OCI-LY7 (cell line): ENCODE results near the gene NOXRED1. TPM values are rescaled to one million over a fixed set of nuclear protein-coding genes. Genes with fewer than 3 reads are reported as not detected.

Experiments
- BruUV-seq: library from RNA; stranded (reverse); fragments of 400-500 nt; replicated peaks from 2 replicates; lab custom pipeline; 2021; lab: Mats Ljungman, UMichigan
- CTCF ChIA-PET: fragments of 300-600 bp; sonication (Branson Sonifier 250); formaldehyde crosslinking; loops from one replicate; lab custom pipeline; 2022; ENCODE audit warnings: antibody characterized with exemption; ENCODE audit not compliant: unreplicated experiment; lab: Charles Lee
- POLR2A ChIA-PET: fragments of 300-600 bp; sonication (Branson Sonifier 250); formaldehyde crosslinking; loops from one replicate; lab custom pipeline; 2022; ENCODE audit warnings: antibody characterized with exemption; lab: Charles Lee
- DNase-seq: peaks from one replicate; pipeline ENCODE4 v3.0.0-alpha.2; 2015; ENCODE audit warnings: low spot score
- H2AFZ ChIP-seq: fragments of 200-600 bp; sonication (generic), shearing (Covaris generic); 2 replicates; pipeline ENCODE4 v1.6.1; 2014; ENCODE audit warnings: mild to moderate bottlenecking, antibody characterized with exemption, low read length, moderate library complexity
- H3K27ac ChIP-seq: fragments of 200-600 bp; sonication (generic); 2 replicates; pipeline ENCODE4 v1.5.1; 2014; ENCODE audit warnings: mixed run types, low read depth, mild to moderate bottlenecking, moderate library complexity, low read length, inconsistent platforms; ENCODE audit not compliant: poor library complexity, severe bottlenecking
- H3K36me3 ChIP-seq: fragments of 200-600 bp; sonication (generic); 2 replicates; pipeline ENCODE4 v1.6.1; 2014; ENCODE audit warnings: mild to moderate bottlenecking, antibody characterized with exemption, low read length, moderate library complexity, mixed read lengths; ENCODE audit not compliant: insufficient read depth
- H3K4me1 ChIP-seq: fragments of 200-600 bp; sonication (generic); 2 replicates; pipeline ENCODE4 v1.5.1; 2014; ENCODE audit warnings: mild to moderate bottlenecking, low read length; ENCODE audit not compliant: insufficient read depth, poor library complexity, severe bottlenecking
- H3K4me2 ChIP-seq: fragments of 200-600 bp; sonication (generic); 2 replicates; pipeline ENCODE4 v1.6.1; 2014; ENCODE audit warnings: mild to moderate bottlenecking, low read length
- H3K4me3 ChIP-seq: fragments of 200-600 bp; sonication (generic); 2 replicates; pipeline ENCODE4 v1.5.1; 2014; ENCODE audit warnings: mild to moderate bottlenecking, low read depth, low read length; ENCODE audit not compliant: poor library complexity, severe bottlenecking
- H3K79me2 ChIP-seq: fragments of 200-600 bp; sonication (generic); 2 replicates; pipeline ENCODE4 v1.6.1; 2016; ENCODE audit warnings: low read depth, mild to moderate bottlenecking, low read length, moderate library complexity, mixed read lengths; ENCODE audit not compliant: insufficient read depth
- H3K9me2 ChIP-seq: fragments of 200-600 bp; sonication (generic); 2 replicates; pipeline ENCODE4 v1.6.1; 2016; ENCODE audit warnings: mild to moderate bottlenecking, low read length, mixed read lengths; ENCODE audit not compliant: insufficient read depth
- H3K9me3 ChIP-seq: fragments of 200-600 bp; sonication (generic); 2 replicates; pipeline ENCODE4 v1.6.1; 2014; ENCODE audit warnings: mild to moderate bottlenecking, mixed run types, low read length, mixed read lengths
- H4K20me1 ChIP-seq: fragments of 200-600 bp; sonication (generic); 2 replicates; pipeline ENCODE4 v1.6.1; 2014; ENCODE audit warnings: mild to moderate bottlenecking, antibody characterized with exemption, low read length, moderate library complexity, mixed read lengths; ENCODE audit not compliant: insufficient read depth
- CTCF ChIP-seq: fragments of 200-600 bp; sonication (generic); conservative IDR thresholded peaks from 2 replicates; pipeline ENCODE4 v1.5.1; 2014; ENCODE audit warnings: mild to moderate bottlenecking, antibody characterized with exemption, low read length, moderate library complexity, mixed read lengths
- EZH2phosphoT487 ChIP-seq: fragments of 200-600 bp; sonication (generic); IDR thresholded peaks from 2 replicates; pipeline ENCODE4 v1.6.1; 2018; ENCODE audit warnings: low read depth, borderline replicate concordance, mild to moderate bottlenecking, mixed run types, antibody characterized with exemption, low read length, moderate library complexity, mixed read lengths
- intact Hi-C: fragments of 100-400 bp; cut with micrococcal nuclease; formaldehyde crosslinking; loops from one replicate; pipeline ENCODE4 v1.10.0; 2022; ENCODE audit not compliant: unreplicated experiment
- total RNA-seq, 2 experiments: library from RNA; depleted of rRNA in 1 of 2; stranded (reverse); fragments of >200 nt in 1 of 2; shearing (Covaris generic) in 1 of 2; gene quantifications; 2 replicates each; pipeline ENCODE4 v1.2.3, GENCODE V29; 2014 to 2022

NOXRED1 gene
- total RNA-seq, 2 experiments from 2014 or later: 0.38 to 0.74 TPM

- DNase-seq: peak; percentile 34
- Histone ChIP-seq H3K4me1 (no peaks in the 10 kb centered on the region), H4K20me1 (no peaks in the 10 kb centered on the region), H3K9me2 (no peaks in the 10 kb centered on the region), H3K27ac (no peak overlapping the region), H3K36me3 (no peaks in the 10 kb centered on the region), H3K4me2 (no peak overlapping the region), H2AFZ (no peak overlapping the region; the same call in 1 of the 2 replicates), H3K79me2 (no peaks in the 10 kb centered on the region), H3K4me3 (no peak overlapping the region), H3K9me3 (no peaks in the 10 kb centered on the region)
- POLR2A ChIA-PET: no interaction called here
- peak; percentile 63 for TF ChIP-seq CTCF
- no peak for TF ChIP-seq EZH2phosphoT487
- CTCF ChIA-PET: no interaction called here
- intact Hi-C loops: no loop called here
- BruUV-seq: no TSS peak
These were observed 14.2 kb downstream of the NOXRED1 start for GRCh38 chr14:77409131-77409533.

GRCh38 chr14:77407158-77407557, 16.2 kb downstream of the NOXRED1 start:
- no peak overlapping the region for H3K4me3 ChIP-seq
- H3K9me3 ChIP-seq: no peaks in the 10 kb centered on the region
- no peaks in the 10 kb centered on the region for H3K9me2 ChIP-seq
- DNase-seq: no peak
- ChIA-PET CTCF (no interaction called here), POLR2A (interaction anchor here (0.6 to 0.8 kb wide), 4 partner anchors 37 to 146 kb away, joined by 3 to 6 read pairs (median 4); no protein-coding TSS in a partner anchor)
- intact Hi-C loops: no loop called here
- H3K4me1 ChIP-seq: no peaks in the 10 kb centered on the region
- TF ChIP-seq CTCF: no peak
- TF ChIP-seq EZH2phosphoT487: no peak
- H4K20me1 ChIP-seq: no peaks in the 10 kb centered on the region
- BruUV-seq: no TSS peak
- no peak overlapping the region for H2AFZ ChIP-seq
- H3K4me2 ChIP-seq: no peak overlapping the region
- H3K79me2 ChIP-seq: no peaks in the 10 kb centered on the region
- no peak overlapping the region for H3K27ac ChIP-seq
- H3K36me3 ChIP-seq: no peaks in the 10 kb centered on the region

- Histone ChIP-seq H4K20me1 (no peaks in the 10 kb centered on the region), H3K9me2 (no peaks in the 10 kb centered on the region), H3K79me2 (no peaks in the 10 kb centered on the region), H2AFZ (no peak overlapping the region), H3K4me2 (no peak overlapping the region), H3K36me3 (no peaks in the 10 kb centered on the region), H3K4me3 (no peak overlapping the region), H3K4me1 (no peaks in the 10 kb centered on the region), H3K27ac (no peak overlapping the region), H3K9me3 (no peaks in the 10 kb centered on the region)
- intact Hi-C loops: no loop called here
- ChIA-PET CTCF (no interaction called here), POLR2A (interaction anchor here (0.8 kb wide), 1 partner anchor 53 kb away, joined by 3 read pairs; no protein-coding TSS in a partner anchor)
- BruUV-seq: no TSS peak
- TF ChIP-seq CTCF: no peak
- DNase-seq: no peak
These were observed 16.6 kb downstream of the NOXRED1 start for GRCh38 chr14:77406718-77407117.
